SK-N-SH (cell line): ENCODE data around the gene RYR3.

Source experiments
- CHD2 ChIP-seq: fragments of 150-350 bp; IDR thresholded peaks from 2 replicates; pipeline ENCODE4 v1.6.1; 2018; ENCODE audit warnings: low read length; ENCODE audit not compliant: partially characterized antibody
- EP300 ChIP-seq, 2 experiments: IDR thresholded peaks; 2 replicates each; pipeline versions ENCODE4 v1.4.0 to v1.6.1; 2012; ENCODE audit warnings: borderline replicate concordance in 1 of 2, low read depth in 1 of 2, low read length in 1 of 2
- EZH2phosphoT487 ChIP-seq: fragments of 200-600 bp; sonication (generic); IDR thresholded peaks from 2 replicates; pipeline ENCODE4 v1.6.1; 2017; ENCODE audit warnings: low read depth, mixed run types, mild to moderate bottlenecking, antibody characterized with exemption, moderate library complexity, borderline replicate concordance
- GABPA ChIP-seq: IDR thresholded peaks from 2 replicates; pipeline ENCODE4 v1.4.0; 2012; ENCODE audit warnings: low read depth, mild to moderate bottlenecking
- NRF1 ChIP-seq: IDR thresholded peaks from 2 replicates; pipeline ENCODE4 v1.6.1; 2012; ENCODE audit warnings: low read depth, mild to moderate bottlenecking, low read length
- POLR2AphosphoS5 ChIP-seq: IDR thresholded peaks from 2 replicates; pipeline ENCODE4 v1.6.1; 2012; ENCODE audit warnings: low read depth, low read length
- RCOR1 ChIP-seq: fragments of 150-350 bp; IDR thresholded peaks from 2 replicates; pipeline ENCODE4 v1.6.1; 2017; ENCODE audit warnings: antibody characterized with exemption, low read length
- TAF1 ChIP-seq: IDR thresholded peaks from 2 replicates; pipeline ENCODE4 v1.6.1; 2012; ENCODE audit warnings: low read depth, mild to moderate bottlenecking, low read length, moderate library complexity, borderline replicate concordance
- TF ChIP-seq, protein P1 (sequence below): fragments of 200-600 bp; sonication (generic); IDR thresholded peaks from 2 replicates; pipeline ENCODE4 v1.6.1; 2017; ENCODE audit warnings: antibody characterized with exemption, mild to moderate bottlenecking, moderate library complexity
- TF ChIP-seq, protein P2 (sequence below): IDR thresholded peaks from 2 replicates; pipeline ENCODE4 v1.6.1; 2012; ENCODE audit warnings: mild to moderate bottlenecking, low read depth, low read length, moderate library complexity
- TF ChIP-seq, protein P3 (sequence below): fragments of 150-350 bp; IDR thresholded peaks from 2 replicates; pipeline ENCODE4 v1.6.1; 2017; ENCODE audit warnings: antibody characterized with exemption, low read length, low read depth, borderline replicate concordance

DNA sequence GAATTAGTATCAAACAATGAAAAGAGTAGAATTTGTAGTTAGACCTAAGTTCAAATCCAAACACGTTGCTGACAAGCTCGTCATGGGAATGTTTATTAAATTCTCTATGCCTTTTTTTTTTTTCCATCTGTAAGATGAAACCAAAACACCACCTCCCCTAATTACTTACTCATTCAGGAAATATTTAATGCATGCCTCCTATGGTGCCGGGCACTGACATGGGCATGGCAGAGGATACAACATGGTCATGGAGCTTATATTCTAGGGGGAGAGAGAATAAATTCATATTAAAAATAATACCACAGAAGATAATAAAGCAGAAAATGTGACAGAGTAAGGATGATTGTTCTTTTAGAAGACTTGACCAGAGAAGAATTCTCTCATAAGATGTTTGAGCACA is 215.8 kb downstream of the RYR3 start:
- TF ChIP-seq, protein P1, sequence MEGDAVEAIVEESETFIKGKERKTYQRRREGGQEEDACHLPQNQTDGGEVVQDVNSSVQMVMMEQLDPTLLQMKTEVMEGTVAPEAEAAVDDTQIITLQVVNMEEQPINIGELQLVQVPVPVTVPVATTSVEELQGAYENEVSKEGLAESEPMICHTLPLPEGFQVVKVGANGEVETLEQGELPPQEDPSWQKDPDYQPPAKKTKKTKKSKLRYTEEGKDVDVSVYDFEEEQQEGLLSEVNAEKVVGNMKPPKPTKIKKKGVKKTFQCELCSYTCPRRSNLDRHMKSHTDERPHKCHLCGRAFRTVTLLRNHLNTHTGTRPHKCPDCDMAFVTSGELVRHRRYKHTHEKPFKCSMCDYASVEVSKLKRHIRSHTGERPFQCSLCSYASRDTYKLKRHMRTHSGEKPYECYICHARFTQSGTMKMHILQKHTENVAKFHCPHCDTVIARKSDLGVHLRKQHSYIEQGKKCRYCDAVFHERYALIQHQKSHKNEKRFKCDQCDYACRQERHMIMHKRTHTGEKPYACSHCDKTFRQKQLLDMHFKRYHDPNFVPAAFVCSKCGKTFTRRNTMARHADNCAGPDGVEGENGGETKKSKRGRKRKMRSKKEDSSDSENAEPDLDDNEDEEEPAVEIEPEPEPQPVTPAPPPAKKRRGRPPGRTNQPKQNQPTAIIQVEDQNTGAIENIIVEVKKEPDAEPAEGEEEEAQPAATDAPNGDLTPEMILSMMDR: no peak
- no peak for TF ChIP-seq EP300 (IDR thresholded peaks at IDR 0.05; ENCODE audit: borderline replicate concordance in 1 of 2, low read depth in 1 of 2, low read length in 1 of 2)
- TF ChIP-seq, protein P2, sequence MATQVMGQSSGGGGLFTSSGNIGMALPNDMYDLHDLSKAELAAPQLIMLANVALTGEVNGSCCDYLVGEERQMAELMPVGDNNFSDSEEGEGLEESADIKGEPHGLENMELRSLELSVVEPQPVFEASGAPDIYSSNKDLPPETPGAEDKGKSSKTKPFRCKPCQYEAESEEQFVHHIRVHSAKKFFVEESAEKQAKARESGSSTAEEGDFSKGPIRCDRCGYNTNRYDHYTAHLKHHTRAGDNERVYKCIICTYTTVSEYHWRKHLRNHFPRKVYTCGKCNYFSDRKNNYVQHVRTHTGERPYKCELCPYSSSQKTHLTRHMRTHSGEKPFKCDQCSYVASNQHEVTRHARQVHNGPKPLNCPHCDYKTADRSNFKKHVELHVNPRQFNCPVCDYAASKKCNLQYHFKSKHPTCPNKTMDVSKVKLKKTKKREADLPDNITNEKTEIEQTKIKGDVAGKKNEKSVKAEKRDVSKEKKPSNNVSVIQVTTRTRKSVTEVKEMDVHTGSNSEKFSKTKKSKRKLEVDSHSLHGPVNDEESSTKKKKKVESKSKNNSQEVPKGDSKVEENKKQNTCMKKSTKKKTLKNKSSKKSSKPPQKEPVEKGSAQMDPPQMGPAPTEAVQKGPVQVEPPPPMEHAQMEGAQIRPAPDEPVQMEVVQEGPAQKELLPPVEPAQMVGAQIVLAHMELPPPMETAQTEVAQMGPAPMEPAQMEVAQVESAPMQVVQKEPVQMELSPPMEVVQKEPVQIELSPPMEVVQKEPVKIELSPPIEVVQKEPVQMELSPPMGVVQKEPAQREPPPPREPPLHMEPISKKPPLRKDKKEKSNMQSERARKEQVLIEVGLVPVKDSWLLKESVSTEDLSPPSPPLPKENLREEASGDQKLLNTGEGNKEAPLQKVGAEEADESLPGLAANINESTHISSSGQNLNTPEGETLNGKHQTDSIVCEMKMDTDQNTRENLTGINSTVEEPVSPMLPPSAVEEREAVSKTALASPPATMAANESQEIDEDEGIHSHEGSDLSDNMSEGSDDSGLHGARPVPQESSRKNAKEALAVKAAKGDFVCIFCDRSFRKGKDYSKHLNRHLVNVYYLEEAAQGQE: no peak
- TF ChIP-seq NRF1: no peak
- TF ChIP-seq GABPA: no peak
- no peak for TF ChIP-seq CHD2
- TF ChIP-seq, protein P3, sequence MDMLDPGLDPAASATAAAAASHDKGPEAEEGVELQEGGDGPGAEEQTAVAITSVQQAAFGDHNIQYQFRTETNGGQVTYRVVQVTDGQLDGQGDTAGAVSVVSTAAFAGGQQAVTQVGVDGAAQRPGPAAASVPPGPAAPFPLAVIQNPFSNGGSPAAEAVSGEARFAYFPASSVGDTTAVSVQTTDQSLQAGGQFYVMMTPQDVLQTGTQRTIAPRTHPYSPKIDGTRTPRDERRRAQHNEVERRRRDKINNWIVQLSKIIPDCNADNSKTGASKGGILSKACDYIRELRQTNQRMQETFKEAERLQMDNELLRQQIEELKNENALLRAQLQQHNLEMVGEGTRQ: no peak
- no peak for TF ChIP-seq RCOR1
- no peak for TF ChIP-seq TAF1
- no peak for TF ChIP-seq POLR2AphosphoS5
- TF ChIP-seq EZH2phosphoT487: no peak
